ENCODE measurements around the gene EBF3.
A peak's percentile ranks its signal among the peaks of the same experiment; 100 is the strongest.

Gene EBF3

DNA sequence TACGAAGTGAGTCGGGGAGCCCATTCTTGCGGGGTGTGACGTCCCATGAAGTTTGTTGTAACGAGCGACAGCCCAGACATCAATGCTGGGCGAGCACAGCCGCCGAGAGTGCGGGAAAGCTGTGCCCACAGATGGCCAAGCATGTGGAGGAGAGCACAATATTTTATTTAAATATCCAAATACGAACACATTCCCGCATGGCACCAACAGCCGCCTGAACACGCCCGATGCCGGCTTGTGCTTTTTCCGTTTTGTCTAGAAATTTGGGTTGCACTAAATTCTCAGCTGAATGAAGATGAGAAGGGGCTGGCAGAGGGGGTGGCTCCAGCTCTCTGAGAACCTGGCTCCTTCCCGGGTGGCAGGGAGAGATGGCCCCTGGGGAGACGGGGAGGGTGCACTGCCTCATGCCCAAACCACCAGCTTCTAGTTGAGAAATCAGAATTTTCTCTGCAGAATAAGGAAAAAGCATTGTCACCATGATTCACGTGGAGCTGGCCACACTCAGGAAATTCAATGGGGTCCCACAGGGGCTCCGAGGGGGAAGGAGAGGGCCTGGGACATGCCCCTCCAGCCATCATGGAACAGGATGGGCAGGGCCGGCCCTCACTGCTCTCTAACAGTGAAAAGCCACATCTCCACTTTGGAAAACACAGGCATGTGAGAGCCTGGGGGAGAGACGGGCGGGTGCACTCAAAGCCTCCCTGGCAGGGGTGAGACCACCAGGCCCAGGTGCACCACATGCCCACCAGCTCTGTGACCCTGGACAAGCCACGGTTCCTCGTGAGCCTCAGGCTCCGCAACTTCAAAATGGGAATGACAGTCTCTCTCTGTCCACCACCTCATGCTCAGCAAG lies 48.3 kb downstream of the EBF3 start:
- no peak for ATAC-seq (ENCODE audit: low read depth)
- TF ChIP-seq CTCF (IDR thresholded peaks at IDR 0.05; ENCODE audit: poor library complexity, severe bottlenecking): no peak

GRCh38 chr10:129914960-129915359 lies 49.1 kb downstream of the EBF3 start:
- DNase-seq (ENCODE audit: low spot score) (no peak), ATAC-seq (ENCODE audit: low read depth) (no peak)
- Histone ChIP-seq H3K27me3 (ENCODE audit: insufficient read depth, poor library complexity, severe bottlenecking) (no peaks in the 10 kb centered on the region), H3K27ac (ENCODE audit: poor library complexity, severe bottlenecking) (no peak overlapping the region), H3K36me3 (ENCODE audit: low read depth) (no peaks in the 10 kb centered on the region), H3K9me3 (ENCODE audit: severe bottlenecking) (no peaks in the 10 kb centered on the region), H3K4me1 (ENCODE audit: insufficient read depth, poor library complexity, severe bottlenecking) (no peaks in the 10 kb centered on the region), H3K4me3 (ENCODE audit: severe bottlenecking) (no peak overlapping the region)
- TF ChIP-seq CTCF (IDR thresholded peaks at IDR 0.05; ENCODE audit: poor library complexity, severe bottlenecking): no peak

More for the DNA sequence above, 48.3 kb downstream of the EBF3 start:
- H3K9me3 ChIP-seq (ENCODE audit: severe bottlenecking): no peaks in the 10 kb centered on the region
- peak; percentile 30 for DNase-seq (ENCODE audit: low spot score)
- H3K27me3 ChIP-seq (ENCODE audit: insufficient read depth, poor library complexity, severe bottlenecking): no peaks in the 10 kb centered on the region
- no peak overlapping the region for H3K27ac ChIP-seq (ENCODE audit: poor library complexity, severe bottlenecking)
- no peaks in the 10 kb centered on the region for H3K36me3 ChIP-seq (ENCODE audit: low read depth)
- H3K4me1 ChIP-seq (ENCODE audit: insufficient read depth, poor library complexity, severe bottlenecking): no peaks in the 10 kb centered on the region
- no peak overlapping the region for H3K4me3 ChIP-seq (ENCODE audit: severe bottlenecking)

DNA sequence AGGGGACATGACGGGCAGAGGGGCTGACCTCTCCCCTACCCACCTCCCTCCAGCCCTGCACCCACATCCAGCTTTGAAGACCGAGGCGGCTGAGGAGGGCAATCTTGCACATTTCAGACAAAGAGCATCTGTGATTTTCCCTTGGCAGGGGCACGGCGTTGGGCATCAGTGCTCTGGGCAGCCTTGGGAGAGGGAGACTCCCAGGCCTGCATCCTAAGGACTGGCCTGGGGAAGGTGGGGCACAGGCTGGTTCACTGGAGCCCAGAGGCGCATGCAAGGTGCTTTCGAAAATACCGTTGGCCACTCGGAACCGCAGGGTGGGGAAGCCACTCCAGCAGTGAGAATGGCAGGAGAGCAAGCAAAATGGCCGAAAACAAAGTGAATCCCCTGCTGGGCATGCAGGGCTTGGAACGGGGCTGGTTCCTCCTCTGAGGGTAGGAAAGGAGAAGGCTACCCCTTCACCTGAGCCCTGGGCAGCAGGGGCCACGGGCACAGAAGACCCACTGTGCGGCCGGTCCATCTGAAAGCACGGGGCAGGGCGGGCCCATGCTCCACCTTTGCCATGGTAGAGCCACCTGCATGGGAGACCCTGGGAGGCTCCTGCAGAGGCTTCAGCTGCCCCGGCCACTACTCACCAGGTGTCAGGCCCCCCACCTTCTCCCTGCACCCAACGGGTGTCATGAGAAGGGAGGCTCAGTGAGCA lies 49.8 kb downstream of the EBF3 start:
- DNase-seq (ENCODE audit: low spot score): no peak
- no peak for TF ChIP-seq CTCF (IDR thresholded peaks at IDR 0.05; ENCODE audit: poor library complexity, severe bottlenecking)
- no peak for ATAC-seq (ENCODE audit: low read depth)
- Histone ChIP-seq H3K4me3 (ENCODE audit: severe bottlenecking) (no peak overlapping the region), H3K27me3 (ENCODE audit: insufficient read depth, poor library complexity, severe bottlenecking) (no peaks in the 10 kb centered on the region), H3K27ac (ENCODE audit: poor library complexity, severe bottlenecking) (no peak overlapping the region), H3K4me1 (ENCODE audit: insufficient read depth, poor library complexity, severe bottlenecking) (no peaks in the 10 kb centered on the region), H3K36me3 (ENCODE audit: low read depth) (no peaks in the 10 kb centered on the region), H3K9me3 (ENCODE audit: severe bottlenecking) (no peaks in the 10 kb centered on the region)

DNA sequence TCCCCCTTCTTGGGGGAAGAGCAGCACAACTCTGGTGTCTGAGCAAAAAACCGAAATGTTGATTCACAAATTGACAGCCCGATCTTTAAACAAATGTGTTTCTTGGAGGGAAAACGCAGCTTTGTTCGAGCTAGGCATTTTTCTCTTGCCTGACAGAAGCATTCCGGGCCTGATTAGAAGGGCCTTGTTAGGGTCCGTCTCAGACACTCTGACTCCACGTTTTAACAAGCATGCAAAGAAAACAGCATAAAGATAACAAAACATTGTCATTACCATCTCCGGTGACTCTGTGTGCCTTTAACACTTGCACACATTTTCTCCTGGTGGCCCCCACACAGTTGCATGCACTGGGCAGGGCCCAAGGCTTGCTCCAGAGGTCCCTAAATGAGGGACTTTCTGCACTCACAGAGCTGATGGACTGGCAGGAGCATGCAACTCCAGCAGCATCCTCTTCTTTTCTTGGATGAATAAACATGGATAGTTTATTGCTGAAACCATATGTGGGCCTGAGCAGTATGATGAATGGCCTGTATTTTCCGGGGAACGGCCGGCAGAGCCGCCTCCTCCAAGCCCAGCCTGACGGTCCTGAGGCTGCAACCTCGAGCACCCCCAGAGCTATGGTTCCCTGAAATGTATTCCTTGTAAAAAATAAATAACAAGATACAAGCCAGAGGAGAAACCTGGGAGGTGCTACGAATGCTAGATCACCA lies 50.9 kb downstream of the EBF3 start:
- Histone ChIP-seq H3K4me3 (ENCODE audit: severe bottlenecking) (no peak overlapping the region), H3K27ac (ENCODE audit: poor library complexity, severe bottlenecking) (no peak overlapping the region), H3K4me1 (ENCODE audit: insufficient read depth, poor library complexity, severe bottlenecking) (no peaks in the 10 kb centered on the region), H3K9me3 (ENCODE audit: severe bottlenecking) (no peaks in the 10 kb centered on the region), H3K36me3 (ENCODE audit: low read depth) (no peaks in the 10 kb centered on the region), H3K27me3 (ENCODE audit: insufficient read depth, poor library complexity, severe bottlenecking) (no peaks in the 10 kb centered on the region)
- DNase-seq (ENCODE audit: low spot score) (no peak), ATAC-seq (ENCODE audit: low read depth) (no peak)
- TF ChIP-seq CTCF (IDR thresholded peaks at IDR 0.05; ENCODE audit: poor library complexity, severe bottlenecking): no peak

Data from RWPE2 (cell line).